Osteoblast (primary cell): ENCODE results near the gene TNPO2. TPM values are rescaled to one million over a fixed set of nuclear protein-coding genes. Genes with fewer than 3 reads are reported as not detected.

Source experiments
- DNase-seq: peaks from one replicate; pipeline ENCODE4 v3.0.0; 2011; ENCODE audit warnings: low spot score, mixed read lengths; ENCODE audit not compliant: insufficient read length; ENCODE audit errors: missing footprints
- H2AFZ ChIP-seq: 2 replicates; pipeline ENCODE4 v1.6.0; 2011; ENCODE audit warnings: mild to moderate bottlenecking, low read length
- H3K27ac ChIP-seq: 2 replicates; pipeline ENCODE4 v1.5.1; 2011; ENCODE audit warnings: mild to moderate bottlenecking, low read depth, low read length, moderate library complexity
- H3K27me3 ChIP-seq: 2 replicates; pipeline ENCODE4 v1.6.0; 2012; ENCODE audit warnings: mild to moderate bottlenecking, control low read depth, inconsistent platforms, low read length, moderate library complexity; ENCODE audit not compliant: insufficient read depth
- H3K36me3 ChIP-seq: 2 replicates; pipeline ENCODE4 v1.5.1; 2011; ENCODE audit warnings: mild to moderate bottlenecking, low read length, control low read depth, moderate library complexity; ENCODE audit not compliant: insufficient read depth
- H3K4me1 ChIP-seq: 2 replicates; pipeline ENCODE4 v1.5.1; 2011; ENCODE audit warnings: mild to moderate bottlenecking, low read length, control low read depth, moderate library complexity; ENCODE audit not compliant: insufficient read depth
- H3K4me2 ChIP-seq: 2 replicates; pipeline ENCODE4 v1.6.0; 2011; ENCODE audit warnings: mild to moderate bottlenecking, low read length; ENCODE audit not compliant: insufficient read depth
- H3K4me3 ChIP-seq: fragments of 200-600 bp; sonication (generic); 3 replicates; pipeline ENCODE4 v1.5.1; 2012; ENCODE audit warnings: mild to moderate bottlenecking, low read length, inconsistent platforms; ENCODE audit not compliant: insufficient read depth
- H3K79me2 ChIP-seq: 2 replicates; pipeline ENCODE4 v1.6.0; 2012; ENCODE audit warnings: mild to moderate bottlenecking, low read length, control low read depth, inconsistent platforms; ENCODE audit not compliant: insufficient read depth
- H3K9me3 ChIP-seq: 2 replicates; pipeline ENCODE4 v1.5.1; 2011; ENCODE audit warnings: low read depth, low read length, control low read depth
- H4K20me1 ChIP-seq: 2 replicates; pipeline ENCODE4 v1.6.0; 2012; ENCODE audit warnings: mild to moderate bottlenecking, low read length, control low read depth; ENCODE audit not compliant: insufficient read depth
- CTCF ChIP-seq: IDR thresholded peaks from 2 replicates; pipeline ENCODE4 v1.5.1; 2011; ENCODE audit warnings: mild to moderate bottlenecking, low read depth, low read length, moderate library complexity; ENCODE audit errors: extremely low read depth
- total RNA-seq: library from RNA; depleted of rRNA; stranded (reverse); fragments of >200 nt; gene quantifications from 2 replicates; pipeline ENCODE4 v1.2.3, GENCODE V29; 2012

TNPO2 gene
- total RNA-seq, 1 donor, result 36.6 TPM

GRCh38 chr19:12723381-12723640 is 421 bp downstream of the TNPO2 start:
- H3K9me3 ChIP-seq, result no peaks in the 10 kb centered on the region
- peaks cover 46% of the 10 kb centered on the region for H3K79me2 ChIP-seq
- peak overlapping the region; percentile 92 for H3K4me3 ChIP-seq
- peak overlapping the region; percentile 88 for H3K4me2 ChIP-seq
- peaks cover 20% of the 10 kb centered on the region for H3K36me3 ChIP-seq
- H3K4me1 ChIP-seq, result peaks cover 25% of the 10 kb centered on the region
- peak overlapping the region; percentile 85 for H2AFZ ChIP-seq
- no peak for TF ChIP-seq CTCF
- no peaks in the 10 kb centered on the region for H3K27me3 ChIP-seq
- no peak for DNase-seq
- H4K20me1 ChIP-seq, result peaks cover 17% of the 10 kb centered on the region
- H3K27ac ChIP-seq, result peak overlapping the region; percentile 57

GRCh38 chr19:12722566-12723380 is 959 bp downstream of the TNPO2 start:
- peak overlapping the region; percentile 92 for H3K4me3 ChIP-seq
- H3K36me3 ChIP-seq, result peaks cover 19% of the 10 kb centered on the region
- no peak for TF ChIP-seq CTCF
- peak overlapping the region; percentile 85 for H2AFZ ChIP-seq
- peaks cover 52% of the 10 kb centered on the region for H3K79me2 ChIP-seq
- peak overlapping the region; percentile 79 for H3K27ac ChIP-seq
- H3K27me3 ChIP-seq, result no peaks in the 10 kb centered on the region
- peak overlapping the region; percentile 88 for H3K4me2 ChIP-seq
- peak; percentile 100 for DNase-seq
- no peaks in the 10 kb centered on the region for H3K9me3 ChIP-seq
- H4K20me1 ChIP-seq, result peaks cover 17% of the 10 kb centered on the region
- H3K4me1 ChIP-seq, result peaks cover 25% of the 10 kb centered on the region

- peak; percentile 98 for DNase-seq
- no peaks in the 10 kb centered on the region for H3K27me3 ChIP-seq
- peaks cover 60% of the 10 kb centered on the region for H3K79me2 ChIP-seq
- H3K4me1 ChIP-seq, result peaks cover 25% of the 10 kb centered on the region
- peak overlapping the region; percentile 79 for H3K27ac ChIP-seq
- H3K9me3 ChIP-seq, result no peaks in the 10 kb centered on the region
- no peak for TF ChIP-seq CTCF
- peak overlapping the region; percentile 99 for H3K4me2 ChIP-seq
- H4K20me1 ChIP-seq, result peaks cover 18% of the 10 kb centered on the region
- peak overlapping the region; percentile 50 for H2AFZ ChIP-seq
- H3K36me3 ChIP-seq, result peaks cover 26% of the 10 kb centered on the region
- peak overlapping the region; percentile 92 for H3K4me3 ChIP-seq
Measured at GRCh38 chr19:12721656-12722565, 1.8 kb downstream of the TNPO2 start.
